ENCODE measurements around the gene CSMD2.

Gene CSMD2

DNA sequence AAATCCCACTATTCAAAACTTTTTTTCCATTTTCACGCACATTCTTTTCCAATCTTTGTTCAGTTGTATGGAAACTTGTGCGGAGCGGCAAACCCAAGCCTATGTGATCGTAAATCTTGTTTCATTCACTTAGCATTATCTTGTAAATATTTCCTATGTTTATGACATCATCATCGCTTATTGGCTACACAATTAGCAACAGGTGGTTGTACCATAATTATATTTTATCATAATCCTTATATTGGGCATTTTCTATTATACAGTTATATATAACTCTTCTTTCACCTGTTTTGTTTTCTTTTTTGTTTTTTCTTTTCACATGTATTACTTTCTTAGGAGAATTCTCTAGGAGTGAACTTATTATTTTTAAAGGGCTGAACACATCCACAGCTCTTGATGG is 627.1 kb downstream of the CSMD2 start:
- H3F3A ChIP-seq (ENCODE audit: low read depth), result no peaks in the 10 kb centered on the region
- H3K9ac ChIP-seq (ENCODE audit: low read depth, low read length, poor library complexity, severe bottlenecking), result no peak overlapping the region
- no peak overlapping the region for H3K4me2 ChIP-seq (ENCODE audit: low read depth, low read length, poor library complexity, severe bottlenecking)
- H3K4me3 ChIP-seq (ENCODE audit: low read length, poor library complexity, severe bottlenecking), result no peak overlapping the region
- no peaks in the 10 kb centered on the region for H4K20me1 ChIP-seq (ENCODE audit: insufficient read depth, low read length, poor library complexity, severe bottlenecking)
- no peaks in the 10 kb centered on the region for H3K36me3 ChIP-seq (ENCODE audit: insufficient read depth, low read length)
- no peak overlapping the region for H2AFZ ChIP-seq (ENCODE audit: low read length)
- no peaks in the 10 kb centered on the region for H3K27me3 ChIP-seq (ENCODE audit: insufficient read depth, low read length, poor library complexity, severe bottlenecking)
- H3K9me2 ChIP-seq (replicated peaks; ENCODE audit: low read depth, low read length), result no peaks in the 10 kb centered on the region
- H3K4me1 ChIP-seq (ENCODE audit: insufficient read depth, low read length, poor library complexity, severe bottlenecking), result no peaks in the 10 kb centered on the region
- H3K79me2 ChIP-seq (ENCODE audit: insufficient read depth, low read length), result no peaks in the 10 kb centered on the region
- TF ChIP-seq EZH2phosphoT487 (IDR thresholded peaks at IDR 0.05; ENCODE audit: borderline replicate concordance), result no peak
- TF ChIP-seq, protein P1, sequence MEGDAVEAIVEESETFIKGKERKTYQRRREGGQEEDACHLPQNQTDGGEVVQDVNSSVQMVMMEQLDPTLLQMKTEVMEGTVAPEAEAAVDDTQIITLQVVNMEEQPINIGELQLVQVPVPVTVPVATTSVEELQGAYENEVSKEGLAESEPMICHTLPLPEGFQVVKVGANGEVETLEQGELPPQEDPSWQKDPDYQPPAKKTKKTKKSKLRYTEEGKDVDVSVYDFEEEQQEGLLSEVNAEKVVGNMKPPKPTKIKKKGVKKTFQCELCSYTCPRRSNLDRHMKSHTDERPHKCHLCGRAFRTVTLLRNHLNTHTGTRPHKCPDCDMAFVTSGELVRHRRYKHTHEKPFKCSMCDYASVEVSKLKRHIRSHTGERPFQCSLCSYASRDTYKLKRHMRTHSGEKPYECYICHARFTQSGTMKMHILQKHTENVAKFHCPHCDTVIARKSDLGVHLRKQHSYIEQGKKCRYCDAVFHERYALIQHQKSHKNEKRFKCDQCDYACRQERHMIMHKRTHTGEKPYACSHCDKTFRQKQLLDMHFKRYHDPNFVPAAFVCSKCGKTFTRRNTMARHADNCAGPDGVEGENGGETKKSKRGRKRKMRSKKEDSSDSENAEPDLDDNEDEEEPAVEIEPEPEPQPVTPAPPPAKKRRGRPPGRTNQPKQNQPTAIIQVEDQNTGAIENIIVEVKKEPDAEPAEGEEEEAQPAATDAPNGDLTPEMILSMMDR (conservative IDR thresholded peaks at IDR 0.05; ENCODE audit: low read length), result no peak
- H3K9me3 ChIP-seq (ENCODE audit: insufficient read depth, low read depth, low read length), result no peaks in the 10 kb centered on the region

DNA sequence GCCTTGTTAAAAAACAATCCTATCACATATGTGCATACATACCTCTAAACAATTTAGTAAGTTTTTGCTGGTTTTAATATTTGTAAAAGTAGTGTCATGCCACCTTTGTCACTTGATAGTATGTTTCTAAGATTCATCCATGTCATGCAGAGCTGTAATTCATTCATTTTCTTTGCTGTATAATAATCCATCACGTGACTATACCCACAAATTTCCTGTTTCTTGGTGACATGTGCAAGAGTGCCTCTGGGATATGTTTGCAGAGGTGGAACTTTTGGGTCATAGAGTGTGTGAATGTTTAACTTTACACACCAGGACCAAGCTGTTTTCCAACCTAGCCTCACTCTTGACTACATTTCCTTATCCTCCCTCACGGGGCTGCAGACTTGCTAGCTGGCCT is 629.7 kb downstream of the CSMD2 start:
- Histone ChIP-seq H3F3A (ENCODE audit: low read depth) (no peaks in the 10 kb centered on the region), H3K27me3 (ENCODE audit: insufficient read depth, low read length, poor library complexity, severe bottlenecking) (no peaks in the 10 kb centered on the region), H2AFZ (ENCODE audit: low read length) (no peak overlapping the region), H3K9me3 (ENCODE audit: insufficient read depth, low read depth, low read length) (no peaks in the 10 kb centered on the region), H3K4me3 (ENCODE audit: low read length, poor library complexity, severe bottlenecking) (no peak overlapping the region), H3K9ac (ENCODE audit: low read depth, low read length, poor library complexity, severe bottlenecking) (no peak overlapping the region), H3K4me1 (ENCODE audit: insufficient read depth, low read length, poor library complexity, severe bottlenecking) (no peaks in the 10 kb centered on the region), H3K79me2 (ENCODE audit: insufficient read depth, low read length) (no peaks in the 10 kb centered on the region), H3K4me2 (ENCODE audit: low read depth, low read length, poor library complexity, severe bottlenecking) (no peak overlapping the region), H3K9me2 (replicated peaks; ENCODE audit: low read depth, low read length) (no peaks in the 10 kb centered on the region), H3K36me3 (ENCODE audit: insufficient read depth, low read length) (no peaks in the 10 kb centered on the region), H4K20me1 (ENCODE audit: insufficient read depth, low read length, poor library complexity, severe bottlenecking) (no peaks in the 10 kb centered on the region)
- TF ChIP-seq EZH2phosphoT487 (IDR thresholded peaks at IDR 0.05; ENCODE audit: borderline replicate concordance), result no peak
- TF ChIP-seq, protein P1 (conservative IDR thresholded peaks at IDR 0.05; ENCODE audit: low read length), result no peak

DNA sequence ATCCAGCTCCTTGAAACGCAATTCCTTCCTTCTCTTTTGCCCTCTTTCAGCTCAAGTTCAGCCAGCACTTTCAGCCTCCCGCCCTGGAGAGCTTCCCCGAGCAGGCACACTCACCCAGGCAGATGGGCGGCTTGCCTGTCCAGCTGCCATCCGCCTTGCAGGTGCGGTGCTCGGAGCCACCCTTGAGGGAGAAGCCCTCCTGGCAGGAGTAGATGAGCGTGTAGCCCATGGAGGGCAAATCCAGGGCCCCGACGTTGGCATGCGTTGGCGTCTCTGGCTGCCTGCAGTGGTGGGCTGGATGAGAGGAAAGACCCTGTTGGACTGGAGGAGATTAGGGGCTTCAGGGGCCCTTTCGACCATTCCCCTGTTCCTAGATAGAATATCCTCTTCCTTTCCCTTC is 632.1 kb downstream of the CSMD2 start:
- Histone ChIP-seq H3K4me2 (ENCODE audit: low read depth, low read length, poor library complexity, severe bottlenecking) (no peak overlapping the region), H3K36me3 (ENCODE audit: insufficient read depth, low read length) (no peaks in the 10 kb centered on the region), H3F3A (ENCODE audit: low read depth) (no peaks in the 10 kb centered on the region), H3K9ac (ENCODE audit: low read depth, low read length, poor library complexity, severe bottlenecking) (no peak overlapping the region), H3K4me3 (ENCODE audit: low read length, poor library complexity, severe bottlenecking) (no peak overlapping the region), H2AFZ (ENCODE audit: low read length) (no peak overlapping the region), H4K20me1 (ENCODE audit: insufficient read depth, low read length, poor library complexity, severe bottlenecking) (no peaks in the 10 kb centered on the region), H3K9me3 (ENCODE audit: insufficient read depth, low read depth, low read length) (no peaks in the 10 kb centered on the region), H3K79me2 (ENCODE audit: insufficient read depth, low read length) (no peaks in the 10 kb centered on the region), H3K27me3 (ENCODE audit: insufficient read depth, low read length, poor library complexity, severe bottlenecking) (no peaks in the 10 kb centered on the region), H3K9me2 (replicated peaks; ENCODE audit: low read depth, low read length) (no peaks in the 10 kb centered on the region), H3K4me1 (ENCODE audit: insufficient read depth, low read length, poor library complexity, severe bottlenecking) (no peaks in the 10 kb centered on the region)
- TF ChIP-seq, protein P1 (conservative IDR thresholded peaks at IDR 0.05; ENCODE audit: low read length), result no peak
- TF ChIP-seq EZH2phosphoT487 (IDR thresholded peaks at IDR 0.05; ENCODE audit: borderline replicate concordance), result no peak
